Common myeloid progenitor, CD34-positive (primary cell): ENCODE results near the gene ESR1.

ENCODE experiments used
- CTCF ChIA-PET: fragments of 350-600 bp; sonication (Branson Sonifier 250); formaldehyde crosslinking; loops from one replicate; lab custom pipeline; 2021; ENCODE audit warnings: antibody characterized with exemption; lab: Charles Lee
- POLR2A ChIA-PET: fragments of 350-600 bp; sonication (Branson Sonifier 250); formaldehyde crosslinking; loops from one replicate; lab custom pipeline; 2021; ENCODE audit warnings: antibody characterized with exemption; lab: Charles Lee
- DNase-seq, 3 donors: peaks; one replicate each; pipeline versions ENCODE4 v3.0.0 to v3.0.0-alpha.2; 2013
- H3K27ac ChIP-seq, 2 experiments: 1 replicate in 1 of 2; 2 replicates in 1 of 2; pipeline ENCODE4 v1.7.0; 2013; ENCODE audit warnings: inconsistent platforms in 2 of 2, low read length in 2 of 2, mild to moderate bottlenecking in 2 of 2, low read depth in 1 of 2, moderate library complexity in 1 of 2; ENCODE audit not compliant: severe bottlenecking in 2 of 2, insufficient read depth in 1 of 2, poor library complexity in 1 of 2
- H3K27me3 ChIP-seq, 5 experiments: replicated peaks in 2 of 5; 1 replicate in 3 of 5; 2 replicates in 2 of 5; pipeline versions ENCODE4 v1.6.1 to v1.7.0; 2013; ENCODE audit warnings: low read length in 4 of 5, mild to moderate bottlenecking in 2 of 5, moderate library complexity in 2 of 5, inconsistent platforms in 1 of 5; ENCODE audit not compliant: insufficient read depth in 5 of 5, control insufficient read depth in 4 of 5
- H3K36me3 ChIP-seq, 4 experiments: 1 replicate in 2 of 4; 2 replicates in 2 of 4; pipeline versions ENCODE4 v1.6.1 to v1.7.0; 2013; ENCODE audit warnings: low read length in 3 of 4, control low read depth in 1 of 4, mild to moderate bottlenecking in 1 of 4; ENCODE audit not compliant: control insufficient read depth in 4 of 4, insufficient read depth in 4 of 4
- H3K4me1 ChIP-seq, 4 experiments: 1 replicate in 3 of 4; 2 replicates in 1 of 4; pipeline versions ENCODE4 v1.6.1 to v1.7.1; 2013; ENCODE audit warnings: low read length in 3 of 4, mild to moderate bottlenecking in 3 of 4, control low read depth in 1 of 4, inconsistent platforms in 1 of 4, moderate library complexity in 1 of 4; ENCODE audit not compliant: control insufficient read depth in 4 of 4, insufficient read depth in 4 of 4; ENCODE audit errors: control extremely low read depth in 1 of 4
- H3K4me3 ChIP-seq, 7 experiments: 1 replicate in 4 of 7; 2 replicates in 3 of 7; pipeline versions ENCODE4 v1.5.1 to v1.7.0; 2013; ENCODE audit warnings: mild to moderate bottlenecking in 7 of 7, low read length in 6 of 7, moderate library complexity in 6 of 7, inconsistent platforms in 2 of 7, low read depth in 2 of 7, control low read depth in 1 of 7; ENCODE audit not compliant: insufficient read depth in 4 of 7, control insufficient read depth in 1 of 7; ENCODE audit errors: extremely low read depth in 1 of 7
- H3K9me3 ChIP-seq, 5 experiments: 1 replicate in 4 of 5; 2 replicates in 1 of 5; pipeline versions ENCODE4 v1.6.1 to v1.7.1; 2013; ENCODE audit warnings: low read length in 4 of 5, mild to moderate bottlenecking in 2 of 5, inconsistent platforms in 1 of 5, low read depth in 1 of 5, moderate library complexity in 1 of 5; ENCODE audit not compliant: control insufficient read depth in 4 of 5, insufficient read depth in 2 of 5; ENCODE audit errors: control extremely low read depth in 1 of 5
- WGBS: methylation state at CpG from one replicate; pipeline ENCODE4 v1.1.5; 2013; ENCODE audit not compliant: insufficient coverage; 5-methylcytosine and 5-hydroxymethylcytosine counted together

The ESR1 gene

GRCh38 chr6:152053332-152053731 is 245.8 kb downstream of the ESR1 start:
- no peaks in the 10 kb centered on the region for H3K36me3 ChIP-seq
- ChIA-PET POLR2A (no interaction called here), CTCF (no interaction called here)
- H3K27me3 ChIP-seq = no peaks in the 10 kb centered on the region
- 100% methylated on average over 1 of the region's 1 CpG for WGBS
- no peak overlapping the region for H3K27ac ChIP-seq
- peaks cover 0 to 4% (median 0%) of the 10 kb centered on the region in 5 experiments for H3K9me3 ChIP-seq
- DNase-seq = no peak
- no peak overlapping the region for H3K4me3 ChIP-seq
- no peaks in the 10 kb centered on the region for H3K4me1 ChIP-seq

GRCh38 chr6:152054441-152054840 is 247.0 kb downstream of the ESR1 start:
- ChIA-PET POLR2A (no interaction called here), CTCF (no interaction called here)
- Histone ChIP-seq H3K4me3 (no peak overlapping the region), H3K27ac (no peak overlapping the region), H3K9me3 (peaks cover 0 to 4% (median 0%) of the 10 kb centered on the region in 5 experiments), H3K4me1 (no peaks in the 10 kb centered on the region), H3K36me3 (no peaks in the 10 kb centered on the region), H3K27me3 (no peaks in the 10 kb centered on the region)
- DNase-seq = no peak
- WGBS = 92% methylated on average over 7 of the region's 7 CpGs

GRCh38 chr6:152055517-152055916 is 248.0 kb downstream of the ESR1 start:
- CTCF ChIA-PET = no interaction called here
- POLR2A ChIA-PET = no interaction called here

GRCh38 chr6:152057832-152058498 is 250.5 kb downstream of the ESR1 start:
- WGBS = 86% methylated on average over 3 of the region's 6 CpGs
- POLR2A ChIA-PET = interaction anchor here (0.7 kb wide), 1 partner anchor 1898 kb away, joined by 3 read pairs; no protein-coding TSS in a partner anchor

More at GRCh38 chr6:152055517-152055916, 248.0 kb downstream of the ESR1 start:
- WGBS = 100% methylated on average over 4 of the region's 4 CpGs
- no peaks in the 10 kb centered on the region for H3K27me3 ChIP-seq
- no peak for DNase-seq
- no peak overlapping the region for H3K4me3 ChIP-seq
- H3K9me3 ChIP-seq = peaks cover 0 to 4% (median 0%) of the 10 kb centered on the region in 5 experiments
- H3K27ac ChIP-seq = no peak overlapping the region
- H3K4me1 ChIP-seq = no peaks in the 10 kb centered on the region
- H3K36me3 ChIP-seq = no peaks in the 10 kb centered on the region

GRCh38 chr6:152059909-152060308 is 252.4 kb downstream of the ESR1 start:
- H3K9me3 ChIP-seq = peaks cover 0 to 4% (median 0%) of the 10 kb centered on the region in 5 experiments
- H3K4me3 ChIP-seq = no peak overlapping the region
- H3K36me3 ChIP-seq = no peaks in the 10 kb centered on the region
- DNase-seq = no peak
- no peak overlapping the region for H3K27ac ChIP-seq
- H3K4me1 ChIP-seq = no peaks in the 10 kb centered on the region
- POLR2A ChIA-PET = no interaction called here
- WGBS = no CpG with 5 or more reads among the region's 2 CpGs
- CTCF ChIA-PET = no interaction called here
- H3K27me3 ChIP-seq = no peaks in the 10 kb centered on the region

More at GRCh38 chr6:152057832-152058498, 250.5 kb downstream of the ESR1 start:
- Histone ChIP-seq H3K27me3 (no peaks in the 10 kb centered on the region), H3K9me3 (peaks cover 0 to 4% (median 0%) of the 10 kb centered on the region in 5 experiments), H3K4me3 (no peak overlapping the region), H3K4me1 (no peaks in the 10 kb centered on the region), H3K27ac (no peak overlapping the region), H3K36me3 (no peaks in the 10 kb centered on the region)
- CTCF ChIA-PET = interaction anchor here (0.6 kb wide), 1 partner anchor 67 kb away, joined by 4 read pairs; no protein-coding TSS in a partner anchor
- DNase-seq = no peak

- no peaks in the 10 kb centered on the region for H3K9me3 ChIP-seq
- H3K36me3 ChIP-seq = no peaks in the 10 kb centered on the region
- POLR2A ChIA-PET = no interaction called here
- no peaks in the 10 kb centered on the region for H3K27me3 ChIP-seq
- no peak overlapping the region for H3K27ac ChIP-seq
- H3K4me3 ChIP-seq = no peak overlapping the region
- DNase-seq = no peak
- CTCF ChIA-PET = no interaction called here
- no peaks in the 10 kb centered on the region for H3K4me1 ChIP-seq
- 85% methylated on average over 5 of the region's 5 CpGs for WGBS
Observed at GRCh38 chr6:152062476-152062875, 255.0 kb downstream of the ESR1 start.

GRCh38 chr6:152063170-152063921 is 255.9 kb downstream of the ESR1 start:
- ChIA-PET POLR2A (no interaction called here), CTCF (interaction anchor here (1.1 kb wide), 1 partner anchor 296 kb away, joined by 3 read pairs; no protein-coding TSS in a partner anchor)
- WGBS = 95% methylated on average over 7 of the region's 10 CpGs

More at GRCh38 chr6:152063170-152063921, 255.9 kb downstream of the ESR1 start:
- Histone ChIP-seq H3K27me3 (no peaks in the 10 kb centered on the region), H3K9me3 (no peaks in the 10 kb centered on the region), H3K27ac (no peak overlapping the region), H3K36me3 (no peaks in the 10 kb centered on the region), H3K4me3 (no peak overlapping the region), H3K4me1 (no peaks in the 10 kb centered on the region)
- DNase-seq = no peak
